ENCODE measurements around the gene TNP1. TPM values are rescaled to one million over a fixed set of nuclear protein-coding genes. Genes with fewer than 3 reads are reported as not detected.

The TNP1 gene
- polyA plus RNA-seq, 3 donors, result not detected

DNA sequence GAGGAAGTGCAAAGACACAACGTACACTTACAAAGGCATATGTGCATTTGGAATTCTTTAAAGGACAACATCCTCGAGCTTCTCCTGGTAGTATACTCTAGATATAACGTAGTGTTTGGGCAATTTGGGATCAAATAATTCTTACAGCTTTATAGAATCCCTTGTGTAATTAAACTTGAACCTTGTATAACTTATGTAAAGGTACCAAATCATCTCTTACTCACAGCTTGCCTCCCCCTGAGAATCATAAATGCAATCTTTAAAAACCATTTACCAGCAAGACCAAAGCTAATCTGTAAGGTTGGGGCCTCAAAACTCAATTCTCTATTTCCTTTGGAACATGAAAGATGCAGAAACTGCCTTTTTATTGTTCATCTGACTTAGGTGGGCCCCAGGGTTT, 12.2 kb upstream of the TNP1 start:
- Histone ChIP-seq H3K9ac (ENCODE audit: insufficient read depth, low read length, poor library complexity, severe bottlenecking) (no peak overlapping the region), H3K9me3 (replicated peaks in 1 of 2; ENCODE audit: control insufficient read depth in 1 of 2, insufficient read depth in 1 of 2, low read length in 2 of 2) (no peaks in the 10 kb centered on the region), H3K4me2 (replicated peaks; ENCODE audit: extremely low read depth, low read length, poor library complexity, severe bottlenecking) (no peak overlapping the region), H3K79me2 (ENCODE audit: insufficient read depth, low read length) (no peaks in the 10 kb centered on the region), H3K27ac (ENCODE audit: low read depth in 1 of 2, low read length in 2 of 2) (no peak overlapping the region), H2AFZ (ENCODE audit: insufficient read depth, low read depth, low read length, poor library complexity, severe bottlenecking) (no peak overlapping the region), H3K4me1 (ENCODE audit: control insufficient read depth in 1 of 2, insufficient read depth in 2 of 2, low read length in 2 of 2) (no peaks in the 10 kb centered on the region), H3K27me3 (ENCODE audit: control insufficient read depth in 2 of 2, insufficient read depth in 2 of 2, low read length in 2 of 2) (no peaks in the 10 kb centered on the region), H4K20me1 (ENCODE audit: insufficient read depth, low read length) (no peaks in the 10 kb centered on the region), H3K36me3 (replicated peaks in 1 of 2; ENCODE audit: control insufficient read depth in 1 of 2, insufficient read depth in 2 of 2, low read length in 2 of 2) (no peaks in the 10 kb centered on the region), H3K4me3 (replicated peaks in 1 of 3; ENCODE audit: low read depth in 2 of 3, low read length in 3 of 3) (no peak overlapping the region)
- no peaks in the 10 kb centered on the region for H3K36me3 Mint-ChIP-seq
- intact Hi-C loops (cut with micrococcal nuclease), result no loop called here
- TF ChIP-seq, protein P1, sequence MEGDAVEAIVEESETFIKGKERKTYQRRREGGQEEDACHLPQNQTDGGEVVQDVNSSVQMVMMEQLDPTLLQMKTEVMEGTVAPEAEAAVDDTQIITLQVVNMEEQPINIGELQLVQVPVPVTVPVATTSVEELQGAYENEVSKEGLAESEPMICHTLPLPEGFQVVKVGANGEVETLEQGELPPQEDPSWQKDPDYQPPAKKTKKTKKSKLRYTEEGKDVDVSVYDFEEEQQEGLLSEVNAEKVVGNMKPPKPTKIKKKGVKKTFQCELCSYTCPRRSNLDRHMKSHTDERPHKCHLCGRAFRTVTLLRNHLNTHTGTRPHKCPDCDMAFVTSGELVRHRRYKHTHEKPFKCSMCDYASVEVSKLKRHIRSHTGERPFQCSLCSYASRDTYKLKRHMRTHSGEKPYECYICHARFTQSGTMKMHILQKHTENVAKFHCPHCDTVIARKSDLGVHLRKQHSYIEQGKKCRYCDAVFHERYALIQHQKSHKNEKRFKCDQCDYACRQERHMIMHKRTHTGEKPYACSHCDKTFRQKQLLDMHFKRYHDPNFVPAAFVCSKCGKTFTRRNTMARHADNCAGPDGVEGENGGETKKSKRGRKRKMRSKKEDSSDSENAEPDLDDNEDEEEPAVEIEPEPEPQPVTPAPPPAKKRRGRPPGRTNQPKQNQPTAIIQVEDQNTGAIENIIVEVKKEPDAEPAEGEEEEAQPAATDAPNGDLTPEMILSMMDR (IDR thresholded peaks at IDR 0.05), result no peak
- H3K4me1 Mint-ChIP-seq, result peaks cover 2% of the 10 kb centered on the region
- H3K27ac Mint-ChIP-seq, result no peak overlapping the region
- peaks cover 0 to 1% (median 0%) of the 10 kb centered on the region in 3 donors for H3K27me3 Mint-ChIP-seq (ENCODE audit: low read depth in 3 of 3)
- no CpG with 5 or more reads among the region's 3 CpGs for WGBS (ENCODE audit: insufficient coverage)
- no peak overlapping the region for H3K4me3 Mint-ChIP-seq
- DNase-seq, result no peak
- peaks cover 0 to 4% (median 0%) of the 10 kb centered on the region in 7 donors for H3K9me3 Mint-ChIP-seq

DNA sequence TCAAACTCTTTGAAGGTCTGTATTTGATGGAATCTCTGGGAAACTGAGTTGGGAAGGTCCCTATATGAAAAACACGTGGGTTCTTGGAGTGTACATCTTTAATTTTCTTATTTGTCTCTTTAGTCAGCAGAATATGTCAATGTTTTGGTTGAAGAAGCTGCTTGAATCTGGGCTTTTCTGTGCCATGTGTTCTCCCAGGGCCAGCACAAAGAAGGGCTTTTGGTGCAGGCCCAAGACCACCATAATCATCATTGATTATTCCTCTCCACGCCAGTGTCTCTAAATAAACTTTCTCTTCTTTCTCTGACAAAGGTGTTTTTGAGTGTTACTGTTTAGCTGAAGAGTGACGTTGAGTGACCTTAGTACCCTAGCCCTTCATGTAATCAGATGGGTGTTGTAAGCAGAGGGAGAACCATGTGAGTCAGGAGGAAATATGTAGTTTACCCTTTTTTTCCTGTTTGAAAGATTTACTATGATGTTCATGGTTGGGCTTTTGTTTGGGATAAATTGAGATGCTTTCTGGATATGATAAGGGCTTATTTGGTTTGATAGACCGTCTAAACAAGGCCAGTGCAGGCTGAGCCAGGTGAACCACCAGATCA, 11.6 kb upstream of the TNP1 start:
- Histone ChIP-seq H3K9ac (ENCODE audit: insufficient read depth, low read length, poor library complexity, severe bottlenecking) (no peak overlapping the region), H3K4me2 (replicated peaks; ENCODE audit: extremely low read depth, low read length, poor library complexity, severe bottlenecking) (no peak overlapping the region), H3K79me2 (ENCODE audit: insufficient read depth, low read length) (no peaks in the 10 kb centered on the region), H3K36me3 (replicated peaks in 1 of 2; ENCODE audit: control insufficient read depth in 1 of 2, insufficient read depth in 2 of 2, low read length in 2 of 2) (no peaks in the 10 kb centered on the region), H3K4me1 (ENCODE audit: control insufficient read depth in 1 of 2, insufficient read depth in 2 of 2, low read length in 2 of 2) (no peaks in the 10 kb centered on the region), H4K20me1 (ENCODE audit: insufficient read depth, low read length) (no peaks in the 10 kb centered on the region), H3K4me3 (replicated peaks in 1 of 3; ENCODE audit: low read depth in 2 of 3, low read length in 3 of 3) (no peak overlapping the region), H3K27ac (ENCODE audit: low read depth in 1 of 2, low read length in 2 of 2) (no peak overlapping the region), H2AFZ (ENCODE audit: insufficient read depth, low read depth, low read length, poor library complexity, severe bottlenecking) (no peak overlapping the region), H3K27me3 (ENCODE audit: control insufficient read depth in 2 of 2, insufficient read depth in 2 of 2, low read length in 2 of 2) (no peaks in the 10 kb centered on the region), H3K9me3 (replicated peaks in 1 of 2; ENCODE audit: control insufficient read depth in 1 of 2, insufficient read depth in 1 of 2, low read length in 2 of 2) (no peaks in the 10 kb centered on the region)
- Mint-ChIP-seq H3K9me3 (peaks cover 0 to 4% (median 0%) of the 10 kb centered on the region in 7 donors), H3K36me3 (no peaks in the 10 kb centered on the region), H3K4me3 (no peak overlapping the region), H3K4me1 (peaks cover 2% of the 10 kb centered on the region), H3K27me3 (ENCODE audit: low read depth in 3 of 3) (peaks cover 0 to 1% (median 0%) of the 10 kb centered on the region in 3 donors), H3K27ac (no peak overlapping the region)
- 29% methylated on average over 1 of the region's 4 CpGs for WGBS (ENCODE audit: insufficient coverage)
- TF ChIP-seq, protein P1 (IDR thresholded peaks at IDR 0.05), result no peak
- intact Hi-C loops (cut with micrococcal nuclease), result no loop called here
- no peak for DNase-seq

All from CD14-positive monocyte (primary cell).